Activated naive CD8-positive, alpha-beta T cell treated with anti-CD3 and anti-CD28 coated beads for 36 hours (primary cell): ENCODE data around the gene LIN37. TPM values are rescaled to one million over a fixed set of nuclear protein-coding genes. Genes with fewer than 3 reads are reported as not detected.
A peak's percentile ranks its signal among the peaks of the same experiment; 100 is the strongest.

Source experiments
- DNase-seq: peaks from one replicate; pipeline ENCODE4 v3.0.0; 2021
- H3K27ac Mint-ChIP-seq: one replicate; pipeline ENCODE4 v1.8.0; 2022; ENCODE audit warnings: mild to moderate bottlenecking, moderate library complexity, mixed read lengths
- H3K27me3 Mint-ChIP-seq: one replicate; pipeline ENCODE4 v1.8.0; 2022; ENCODE audit warnings: mild to moderate bottlenecking, mixed read lengths
- H3K36me3 Mint-ChIP-seq: one replicate; pipeline ENCODE4 v1.8.0; 2021; ENCODE audit warnings: mild to moderate bottlenecking, mixed read lengths
- H3K4me1 Mint-ChIP-seq: one replicate; pipeline ENCODE4 v1.8.0; 2021; ENCODE audit warnings: mixed read lengths
- H3K4me3 Mint-ChIP-seq: one replicate; pipeline ENCODE4 v1.8.0; 2022; ENCODE audit warnings: mild to moderate bottlenecking, moderate library complexity, mixed read lengths
- H3K9me3 Mint-ChIP-seq: one replicate; pipeline ENCODE4 v1.8.0; 2022; ENCODE audit warnings: mixed read lengths
- total RNA-seq, 2 experiments: library from RNA; stranded (reverse); gene quantifications; one replicate each; pipeline ENCODE4 v1.2.3, GENCODE V29; 2021

Gene LIN37
- total RNA-seq, 2 experiments from 2014 or later: 5.1 to 7.0 TPM

DNA sequence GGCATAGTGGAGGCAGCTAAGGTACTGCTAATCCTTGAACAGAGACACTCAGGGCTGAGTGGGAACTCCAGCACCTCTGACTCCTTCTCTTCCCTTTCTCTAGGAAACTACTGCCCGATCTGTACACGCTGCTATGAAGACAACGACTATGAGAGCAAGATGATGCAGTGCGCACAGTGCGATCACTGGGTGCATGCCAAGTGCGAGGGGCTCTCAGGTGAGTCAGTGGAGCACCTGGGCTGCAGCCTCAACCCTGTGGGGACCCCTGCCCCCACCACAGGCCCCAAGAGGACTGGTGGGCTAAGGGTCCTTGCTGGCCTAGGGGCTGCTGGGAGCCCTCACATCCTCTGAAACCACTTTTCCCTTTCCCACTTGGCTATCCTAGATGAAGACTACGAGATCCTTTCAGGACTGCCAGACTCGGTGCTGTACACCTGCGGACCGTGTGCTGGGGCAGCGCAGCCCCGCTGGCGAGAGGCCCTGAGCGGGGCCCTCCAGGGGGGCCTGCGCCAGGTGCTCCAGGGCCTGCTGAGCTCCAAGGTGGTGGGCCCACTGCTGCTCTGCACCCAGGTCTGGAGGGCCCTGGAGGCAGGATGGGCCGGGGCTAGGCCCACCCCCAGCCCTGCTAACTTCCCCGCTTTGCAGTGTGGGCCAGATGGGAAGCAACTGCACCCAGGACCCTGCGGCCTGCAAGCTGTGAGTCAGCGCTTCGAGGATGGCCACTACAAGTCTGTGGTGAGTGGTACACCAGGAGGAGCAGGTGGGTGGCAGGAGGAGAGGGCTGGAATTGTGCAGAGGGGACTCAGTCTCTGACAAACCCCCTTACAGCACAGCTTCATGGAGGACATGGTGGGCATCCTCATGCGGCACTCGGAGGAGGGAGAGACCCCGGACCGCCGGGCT, 21.1 kb upstream of the LIN37 start:
- Mint-ChIP-seq H3K27me3 (no peaks in the 10 kb centered on the region), H3K27ac (no peak overlapping the region), H3K36me3 (peaks cover 40% of the 10 kb centered on the region), H3K4me1 (peaks cover 2% of the 10 kb centered on the region), H3K9me3 (no peaks in the 10 kb centered on the region), H3K4me3 (no peak overlapping the region)
- no peak for DNase-seq

GRCh38 chr19:35727956-35728706, 20.2 kb upstream of the LIN37 start:
- no peaks in the 10 kb centered on the region for H3K9me3 Mint-ChIP-seq
- H3K36me3 Mint-ChIP-seq: peaks cover 35% of the 10 kb centered on the region

GRCh38 chr19:35729021-35729420, 19.4 kb upstream of the LIN37 start:
- Mint-ChIP-seq H3K4me1 (no peaks in the 10 kb centered on the region), H3K36me3 (peaks cover 30% of the 10 kb centered on the region), H3K27me3 (no peaks in the 10 kb centered on the region), H3K9me3 (no peaks in the 10 kb centered on the region), H3K4me3 (no peak overlapping the region), H3K27ac (no peak overlapping the region)
- no peak for DNase-seq

More at GRCh38 chr19:35727956-35728706, 20.2 kb upstream of the LIN37 start:
- H3K27ac Mint-ChIP-seq: no peak overlapping the region
- H3K4me1 Mint-ChIP-seq: peaks cover 1% of the 10 kb centered on the region
- H3K27me3 Mint-ChIP-seq: no peaks in the 10 kb centered on the region
- no peak for DNase-seq
- H3K4me3 Mint-ChIP-seq: no peak overlapping the region

GRCh38 chr19:35729763-35730162, 18.6 kb upstream of the LIN37 start:
- no peak overlapping the region for H3K27ac Mint-ChIP-seq
- peaks cover under 1% of the 10 kb centered on the region for H3K4me1 Mint-ChIP-seq
- H3K4me3 Mint-ChIP-seq: no peak overlapping the region
- DNase-seq: no peak
- H3K36me3 Mint-ChIP-seq: peaks cover 31% of the 10 kb centered on the region
- no peaks in the 10 kb centered on the region for H3K27me3 Mint-ChIP-seq
- H3K9me3 Mint-ChIP-seq: no peaks in the 10 kb centered on the region

DNA sequence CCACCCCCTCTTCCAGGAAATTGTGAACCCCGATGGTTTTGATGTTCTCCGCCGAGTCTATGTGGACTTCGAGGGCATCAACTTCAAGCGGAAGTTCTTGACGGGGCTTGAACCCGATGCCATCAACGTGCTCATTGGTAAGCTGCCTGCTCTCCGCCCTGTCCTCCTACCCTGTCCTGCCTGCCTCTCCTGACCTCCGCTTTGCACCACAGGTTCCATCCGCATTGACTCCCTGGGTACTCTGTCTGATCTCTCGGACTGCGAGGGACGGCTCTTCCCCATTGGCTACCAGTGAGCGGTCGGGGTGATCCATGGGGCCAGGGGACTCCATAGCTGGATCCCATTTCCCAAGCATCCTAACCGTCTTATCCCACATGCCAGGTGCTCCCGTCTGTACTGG, 18.1 kb upstream of the LIN37 start:
- H3K9me3 Mint-ChIP-seq: no peaks in the 10 kb centered on the region
- peaks cover 30% of the 10 kb centered on the region for H3K36me3 Mint-ChIP-seq
- no peak for DNase-seq
- peaks cover 2% of the 10 kb centered on the region for H3K4me1 Mint-ChIP-seq
- H3K27ac Mint-ChIP-seq: peak overlapping the region; percentile 2
- H3K27me3 Mint-ChIP-seq: no peaks in the 10 kb centered on the region
- no peak overlapping the region for H3K4me3 Mint-ChIP-seq

DNA sequence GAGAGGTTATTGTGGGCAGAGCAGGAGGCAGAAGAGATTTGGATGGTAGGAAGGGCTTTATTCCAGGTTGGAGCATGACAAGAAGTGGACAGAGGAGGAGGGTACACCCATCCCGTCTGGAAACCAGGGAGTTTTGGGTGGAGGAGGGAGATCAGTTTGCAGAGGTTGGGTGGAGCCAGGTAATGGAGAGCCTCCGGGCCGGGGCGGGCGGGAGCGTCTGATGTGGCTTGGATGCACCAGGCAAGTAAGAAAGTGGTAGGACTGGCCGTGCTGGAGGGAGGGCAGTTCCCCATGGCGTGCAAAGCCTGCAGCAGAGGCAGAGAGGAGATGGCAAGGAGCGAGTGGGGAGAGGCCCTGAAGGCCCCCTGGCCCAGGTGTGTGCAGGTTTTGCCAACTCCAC, 17.0 kb upstream of the LIN37 start:
- no peak overlapping the region for H3K4me3 Mint-ChIP-seq
- DNase-seq: no peak
- H3K36me3 Mint-ChIP-seq: peaks cover 24% of the 10 kb centered on the region
- H3K27ac Mint-ChIP-seq: no peak overlapping the region
- no peaks in the 10 kb centered on the region for H3K27me3 Mint-ChIP-seq
- peaks cover 4% of the 10 kb centered on the region for H3K4me1 Mint-ChIP-seq
- H3K9me3 Mint-ChIP-seq: no peaks in the 10 kb centered on the region

GRCh38 chr19:35731779-35732405, 16.5 kb upstream of the LIN37 start:
- Mint-ChIP-seq H3K4me1 (peaks cover 7% of the 10 kb centered on the region), H3K27ac (no peak overlapping the region), H3K9me3 (no peaks in the 10 kb centered on the region), H3K4me3 (no peak overlapping the region), H3K27me3 (no peaks in the 10 kb centered on the region), H3K36me3 (peaks cover 24% of the 10 kb centered on the region)
- no peak for DNase-seq

DNA sequence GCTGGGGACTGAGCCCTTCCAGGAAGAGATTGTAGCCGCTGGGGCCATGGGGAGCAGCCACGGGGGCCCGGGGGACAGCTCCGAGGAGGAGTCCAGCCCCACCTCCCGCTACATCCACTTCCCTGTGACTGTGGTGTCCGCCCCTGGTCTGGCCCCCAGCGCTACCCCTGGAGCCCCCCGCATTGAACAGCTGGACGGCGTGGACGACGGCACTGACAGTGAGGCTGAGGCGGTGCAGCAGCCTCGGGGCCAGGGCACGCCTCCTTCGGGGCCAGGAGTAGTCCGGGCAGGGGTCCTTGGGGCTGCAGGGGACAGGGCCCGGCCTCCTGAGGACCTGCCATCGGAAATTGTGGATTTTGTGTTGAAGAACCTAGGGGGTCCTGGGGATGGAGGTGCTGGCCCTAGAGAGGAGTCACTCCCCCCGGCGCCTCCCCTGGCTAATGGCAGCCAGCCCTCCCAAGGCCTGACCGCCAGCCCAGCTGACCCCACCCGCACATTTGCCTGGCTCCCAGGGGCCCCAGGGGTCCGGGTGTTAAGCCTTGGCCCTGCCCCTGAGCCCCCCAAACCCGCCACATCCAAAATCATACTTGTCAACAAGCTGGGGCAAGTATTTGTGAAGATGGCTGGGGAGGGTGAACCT, 15.7 kb upstream of the LIN37 start:
- no peak for DNase-seq
- Mint-ChIP-seq H3K27ac (no peak overlapping the region), H3K9me3 (no peaks in the 10 kb centered on the region), H3K4me1 (peaks cover 12% of the 10 kb centered on the region), H3K36me3 (peaks cover 26% of the 10 kb centered on the region), H3K27me3 (no peaks in the 10 kb centered on the region), H3K4me3 (no peak overlapping the region)

DNA sequence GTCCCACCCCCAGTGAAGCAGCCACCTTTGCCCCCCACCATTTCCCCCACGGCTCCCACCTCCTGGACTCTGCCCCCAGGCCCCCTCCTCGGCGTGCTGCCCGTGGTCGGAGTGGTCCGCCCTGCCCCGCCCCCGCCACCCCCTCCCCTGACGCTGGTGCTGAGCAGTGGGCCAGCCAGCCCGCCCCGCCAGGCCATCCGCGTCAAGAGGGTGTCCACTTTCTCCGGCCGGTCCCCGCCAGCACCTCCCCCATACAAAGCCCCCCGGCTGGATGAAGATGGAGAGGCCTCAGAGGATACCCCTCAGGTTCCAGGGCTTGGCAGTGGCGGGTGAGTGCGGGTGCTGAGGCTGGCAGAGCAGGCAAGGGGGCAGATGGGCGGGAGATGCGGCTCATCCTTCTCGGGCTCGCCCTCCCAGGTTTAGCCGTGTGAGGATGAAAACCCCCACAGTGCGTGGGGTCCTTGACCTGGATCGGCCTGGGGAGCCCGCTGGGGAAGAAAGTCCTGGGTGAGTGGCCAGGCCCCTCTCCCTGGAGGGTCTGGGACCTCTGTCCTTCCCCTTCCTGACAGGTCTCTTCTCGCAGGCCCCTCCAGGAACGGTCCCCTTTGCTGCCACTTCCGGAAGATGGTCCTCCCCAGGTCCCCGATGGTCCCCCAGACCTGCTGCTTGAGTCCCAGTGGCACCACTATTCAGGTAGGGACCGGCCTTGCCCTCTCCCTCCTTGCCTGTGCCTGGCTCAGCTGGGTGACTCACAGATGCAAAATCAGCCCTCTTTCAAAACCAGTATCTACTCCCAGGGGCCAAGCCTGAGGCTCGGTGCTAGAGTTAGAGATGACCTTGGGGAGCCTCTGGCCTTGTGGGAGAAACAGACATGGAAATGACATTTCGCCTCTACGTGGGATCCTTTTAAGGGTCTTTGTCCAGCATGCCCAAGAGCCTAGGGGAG, 14.9 kb upstream of the LIN37 start:
- no peak for DNase-seq
- no peaks in the 10 kb centered on the region for H3K27me3 Mint-ChIP-seq
- H3K27ac Mint-ChIP-seq: peak overlapping the region; percentile 44
- no peaks in the 10 kb centered on the region for H3K9me3 Mint-ChIP-seq
- H3K36me3 Mint-ChIP-seq: peaks cover 24% of the 10 kb centered on the region
- peaks cover 12% of the 10 kb centered on the region for H3K4me1 Mint-ChIP-seq
- H3K4me3 Mint-ChIP-seq: no peak overlapping the region

DNA sequence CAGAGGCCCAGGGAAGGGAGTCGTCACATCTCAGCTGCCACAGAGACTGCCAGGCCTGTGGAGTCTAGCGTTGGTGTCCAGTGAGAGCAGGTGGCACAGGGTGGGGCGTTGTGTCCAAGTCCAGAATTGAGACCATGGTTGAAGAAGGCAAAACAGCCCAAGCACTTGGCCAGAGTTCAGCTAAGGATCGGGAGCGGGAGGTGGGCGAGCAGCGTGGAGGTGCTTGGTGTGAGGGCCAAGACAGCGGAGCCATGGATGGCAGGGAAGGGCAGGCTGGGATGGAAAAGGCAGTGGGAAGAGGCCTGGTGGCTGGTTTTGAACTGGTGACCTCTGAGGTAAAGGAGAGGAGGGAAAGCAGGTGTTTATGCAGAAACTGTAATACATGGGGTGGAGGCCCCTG, 14.1 kb upstream of the LIN37 start:
- Mint-ChIP-seq H3K27ac (peak overlapping the region; percentile 44), H3K27me3 (no peaks in the 10 kb centered on the region), H3K36me3 (peaks cover 26% of the 10 kb centered on the region), H3K4me1 (peaks cover 14% of the 10 kb centered on the region), H3K4me3 (no peak overlapping the region), H3K9me3 (no peaks in the 10 kb centered on the region)
- no peak for DNase-seq

DNA sequence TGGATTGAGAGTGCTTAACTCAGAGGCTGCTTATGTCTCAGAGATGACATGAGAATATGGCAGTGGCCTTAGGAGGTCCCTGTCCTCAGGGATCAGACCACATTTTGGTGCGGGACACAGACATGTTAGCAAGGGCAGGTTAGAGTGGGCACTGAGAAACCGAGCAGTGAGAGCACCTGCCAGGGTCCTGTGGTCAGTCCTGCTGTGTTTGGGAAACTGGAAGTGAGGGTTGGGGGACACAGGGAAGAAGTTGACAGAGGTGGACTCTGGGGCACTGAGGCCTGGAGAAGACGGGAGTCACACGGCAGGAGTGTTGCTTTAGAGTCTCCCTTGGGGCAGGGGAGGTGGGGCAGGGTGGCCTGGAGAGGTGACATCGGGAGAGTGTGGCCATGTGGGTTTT, 13.5 kb upstream of the LIN37 start:
- peaks cover 29% of the 10 kb centered on the region for H3K36me3 Mint-ChIP-seq
- no peak overlapping the region for H3K4me3 Mint-ChIP-seq

DNA sequence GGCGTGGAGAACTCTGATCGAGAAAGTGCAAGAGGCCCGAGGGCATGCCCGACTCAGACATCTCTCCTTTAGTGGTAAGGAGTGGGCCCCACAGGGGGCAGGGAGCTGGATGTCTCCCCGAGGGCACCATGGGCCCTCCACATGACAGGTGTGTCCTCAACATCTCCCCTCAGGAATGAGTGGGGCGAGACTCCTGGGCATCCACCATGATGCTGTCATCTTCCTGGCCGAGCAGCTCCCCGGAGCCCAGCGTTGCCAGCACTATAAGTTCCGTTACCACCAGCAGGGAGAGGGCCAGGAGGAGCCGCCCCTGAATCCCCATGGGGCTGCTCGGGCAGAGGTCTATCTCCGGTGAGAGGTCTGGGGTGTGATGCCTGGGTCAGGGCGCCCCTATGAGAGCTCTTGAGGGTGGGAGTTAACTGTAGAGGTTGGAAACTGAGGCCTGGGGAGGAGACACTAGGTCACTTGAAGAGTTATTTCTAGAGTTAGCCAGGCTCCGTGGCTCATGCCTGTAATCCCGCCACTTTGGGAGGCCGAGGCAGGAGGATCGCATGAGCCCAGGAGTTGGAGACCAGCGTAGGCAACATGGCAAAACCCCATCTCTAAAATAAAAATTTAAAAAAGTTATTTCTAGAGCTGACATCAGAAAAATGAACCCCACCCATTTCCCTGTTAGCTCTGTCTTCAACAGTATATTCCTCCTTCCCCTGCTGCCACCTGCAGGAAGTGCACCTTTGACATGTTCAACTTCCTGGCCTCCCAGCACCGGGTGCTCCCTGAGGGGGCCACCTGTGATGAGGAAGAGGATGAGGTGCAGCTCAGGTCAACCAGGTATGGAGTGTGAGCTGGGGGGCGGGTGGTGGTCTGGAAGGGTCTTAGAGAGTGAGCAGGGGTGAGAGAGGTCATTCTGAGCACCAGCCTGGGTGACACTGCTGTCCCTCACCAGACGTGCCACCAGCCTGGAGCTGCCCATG, 11.2 kb upstream of the LIN37 start:
- Mint-ChIP-seq H3K27me3 (no peaks in the 10 kb centered on the region), H3K36me3 (peaks cover 30% of the 10 kb centered on the region), H3K4me1 (peaks cover 24% of the 10 kb centered on the region), H3K4me3 (no peak overlapping the region), H3K9me3 (no peaks in the 10 kb centered on the region), H3K27ac (peak overlapping the region; percentile 73)
- DNase-seq: peak; percentile 31

More for the DNA sequence above, 13.5 kb upstream of the LIN37 start:
- no peaks in the 10 kb centered on the region for H3K27me3 Mint-ChIP-seq
- no peaks in the 10 kb centered on the region for H3K9me3 Mint-ChIP-seq
- DNase-seq: no peak
- H3K27ac Mint-ChIP-seq: peak overlapping the region; percentile 44
- peaks cover 18% of the 10 kb centered on the region for H3K4me1 Mint-ChIP-seq
